Midbrain (tissue), 1 donor: ENCODE data around the gene VSNL1.
A peak's percentile ranks its signal among the peaks of the same experiment; 100 is the strongest.

Experiments used
- DNase-seq: peaks from one replicate; lab custom pipeline; 2025; lab: John Stamatoyannopoulos, UW

The VSNL1 gene

GRCh38 chr2:17646081-17646554 is 105.6 kb downstream of the VSNL1 start:
- peak; percentile 68 for DNase-seq

GRCh38 chr2:17646838-17647701 is 106.6 kb downstream of the VSNL1 start:
- no peak for DNase-seq

- DNase-seq = no peak
Observed at GRCh38 chr2:17648581-17648980, 108.1 kb downstream of the VSNL1 start.

- DNase-seq = no peak
Observed at GRCh38 chr2:17649026-17649425, 108.5 kb downstream of the VSNL1 start.

GRCh38 chr2:17652681-17653394 is 112.3 kb downstream of the VSNL1 start:
- DNase-seq = no peak

- no peak for DNase-seq
Observed at GRCh38 chr2:17657759-17658158, 117.3 kb downstream of the VSNL1 start.

- no peak for DNase-seq
Observed at GRCh38 chr2:17658251-17658843, 117.9 kb downstream of the VSNL1 start.

GRCh38 chr2:17660219-17660618 is 119.7 kb downstream of the VSNL1 start:
- no peak for DNase-seq

GRCh38 chr2:17661460-17661859 is 121.0 kb downstream of the VSNL1 start:
- DNase-seq = no peak

- DNase-seq = no peak
Observed at GRCh38 chr2:17662723-17663122, 122.2 kb downstream of the VSNL1 start.

GRCh38 chr2:17664534-17664933 is 124.0 kb downstream of the VSNL1 start:
- DNase-seq = no peak

GRCh38 chr2:17667898-17668297 is 127.4 kb downstream of the VSNL1 start:
- DNase-seq = no peak

GRCh38 chr2:17672583-17673317 is 132.3 kb downstream of the VSNL1 start:
- DNase-seq = no peak

- no peak for DNase-seq
Observed at GRCh38 chr2:17674817-17675216, 134.3 kb downstream of the VSNL1 start.

GRCh38 chr2:17680119-17680518 is 139.6 kb downstream of the VSNL1 start:
- no peak for DNase-seq

GRCh38 chr2:17682098-17682857 is 141.8 kb downstream of the VSNL1 start:
- DNase-seq = no peak

- no peak for DNase-seq
Observed at GRCh38 chr2:17683981-17684380, 143.5 kb downstream of the VSNL1 start.

GRCh38 chr2:17688600-17688999 is 148.1 kb downstream of the VSNL1 start:
- DNase-seq = no peak

GRCh38 chr2:17689010-17689409 is 148.5 kb downstream of the VSNL1 start:
- no peak for DNase-seq

GRCh38 chr2:17690776-17691175 is 150.3 kb downstream of the VSNL1 start:
- no peak for DNase-seq
